Neural cell (in vitro differentiated cells): Measurements from ENCODE around the gene LMNB1.
A peak's percentile ranks its signal among the peaks of the same experiment; 100 is the strongest.

ENCODE experiments used
- EZH2 ChIP-seq: fragments of 200-600, 300-800 bp; shearing (Covaris generic), sonication (generic); IDR thresholded peaks from 2 replicates; pipeline ENCODE4 v1.6.1; 2014; ENCODE audit warnings: antibody characterized with exemption, low read length, borderline replicate concordance, mild to moderate bottlenecking; ENCODE audit not compliant: insufficient read depth, poor library complexity, severe bottlenecking
- TF ChIP-seq, protein P1 (sequence below): fragments of 450-650 bp; IDR thresholded peaks from 2 replicates; pipeline ENCODE4 v1.5.1; 2014; ENCODE audit warnings: antibody characterized with exemption, mild to moderate bottlenecking, moderate library complexity; ENCODE audit not compliant: poor library complexity, severe bottlenecking

DNA sequence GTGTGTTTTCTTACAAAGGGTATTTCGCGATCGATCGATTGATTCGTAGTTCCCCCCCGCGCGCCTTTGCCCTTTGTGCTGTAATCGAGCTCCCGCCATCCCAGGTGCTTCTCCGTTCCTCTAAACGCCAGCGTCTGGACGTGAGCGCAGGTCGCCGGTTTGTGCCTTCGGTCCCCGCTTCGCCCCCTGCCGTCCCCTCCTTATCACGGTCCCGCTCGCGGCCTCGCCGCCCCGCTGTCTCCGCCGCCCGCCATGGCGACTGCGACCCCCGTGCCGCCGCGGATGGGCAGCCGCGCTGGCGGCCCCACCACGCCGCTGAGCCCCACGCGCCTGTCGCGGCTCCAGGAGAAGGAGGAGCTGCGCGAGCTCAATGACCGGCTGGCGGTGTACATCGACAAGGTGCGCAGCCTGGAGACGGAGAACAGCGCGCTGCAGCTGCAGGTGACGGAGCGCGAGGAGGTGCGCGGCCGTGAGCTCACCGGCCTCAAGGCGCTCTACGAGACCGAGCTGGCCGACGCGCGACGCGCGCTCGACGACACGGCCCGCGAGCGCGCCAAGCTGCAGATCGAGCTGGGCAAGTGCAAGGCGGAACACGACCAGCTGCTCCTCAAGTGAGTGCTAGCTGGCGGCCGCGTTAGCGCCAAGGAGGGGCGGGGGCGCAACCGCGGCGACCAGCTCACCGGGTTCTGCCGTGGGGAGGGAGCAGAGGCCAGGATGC, 480 bp downstream of the LMNB1 start:
- TF ChIP-seq, protein P1, sequence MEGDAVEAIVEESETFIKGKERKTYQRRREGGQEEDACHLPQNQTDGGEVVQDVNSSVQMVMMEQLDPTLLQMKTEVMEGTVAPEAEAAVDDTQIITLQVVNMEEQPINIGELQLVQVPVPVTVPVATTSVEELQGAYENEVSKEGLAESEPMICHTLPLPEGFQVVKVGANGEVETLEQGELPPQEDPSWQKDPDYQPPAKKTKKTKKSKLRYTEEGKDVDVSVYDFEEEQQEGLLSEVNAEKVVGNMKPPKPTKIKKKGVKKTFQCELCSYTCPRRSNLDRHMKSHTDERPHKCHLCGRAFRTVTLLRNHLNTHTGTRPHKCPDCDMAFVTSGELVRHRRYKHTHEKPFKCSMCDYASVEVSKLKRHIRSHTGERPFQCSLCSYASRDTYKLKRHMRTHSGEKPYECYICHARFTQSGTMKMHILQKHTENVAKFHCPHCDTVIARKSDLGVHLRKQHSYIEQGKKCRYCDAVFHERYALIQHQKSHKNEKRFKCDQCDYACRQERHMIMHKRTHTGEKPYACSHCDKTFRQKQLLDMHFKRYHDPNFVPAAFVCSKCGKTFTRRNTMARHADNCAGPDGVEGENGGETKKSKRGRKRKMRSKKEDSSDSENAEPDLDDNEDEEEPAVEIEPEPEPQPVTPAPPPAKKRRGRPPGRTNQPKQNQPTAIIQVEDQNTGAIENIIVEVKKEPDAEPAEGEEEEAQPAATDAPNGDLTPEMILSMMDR = peak; percentile 38
- TF ChIP-seq EZH2 = no peak
